Inflammatory macrophage treated with lipopolysaccharide for 1 hour (primary cell): ENCODE measurements around the gene IL1RAP.

Source experiments
- DNase-seq, 2 donors: peaks; one replicate each; pipeline ENCODE4 v3.0.0-alpha.2; 2020 to 2022

Gene IL1RAP

GRCh38 chr3:190543671-190544070 lies 29.8 kb downstream of the IL1RAP start:
- no peak for DNase-seq

GRCh38 chr3:190545191-190545590 lies 31.3 kb downstream of the IL1RAP start:
- no peak for DNase-seq

- DNase-seq, result no peak
Observed at GRCh38 chr3:190546881-190547510, 33.1 kb downstream of the IL1RAP start.

- no peak for DNase-seq
Observed at GRCh38 chr3:190548031-190548656, 34.3 kb downstream of the IL1RAP start.

GRCh38 chr3:190552021-190552420 lies 38.1 kb downstream of the IL1RAP start:
- DNase-seq, result no peak

- no peak for DNase-seq
Observed at GRCh38 chr3:190552969-190553759, 39.3 kb downstream of the IL1RAP start.

GRCh38 chr3:190554197-190554596 lies 40.3 kb downstream of the IL1RAP start:
- DNase-seq, result no peak

GRCh38 chr3:190556351-190556750 lies 42.5 kb downstream of the IL1RAP start:
- DNase-seq, result peak; percentile 83 to 92

- no peak for DNase-seq
Observed at GRCh38 chr3:190557296-190557695, 43.4 kb downstream of the IL1RAP start.

- no peak for DNase-seq
Observed at GRCh38 chr3:190558316-190558715, 44.4 kb downstream of the IL1RAP start.

- DNase-seq, result peak; percentile 53 to 61
Observed at GRCh38 chr3:190558796-190559195, 44.9 kb downstream of the IL1RAP start.

GRCh38 chr3:190560013-190560895 lies 46.4 kb downstream of the IL1RAP start:
- no peak for DNase-seq

GRCh38 chr3:190562866-190563510 lies 49.1 kb downstream of the IL1RAP start:
- DNase-seq, result no peak

- no peak for DNase-seq
Observed at GRCh38 chr3:190564175-190564574, 50.3 kb downstream of the IL1RAP start.

GRCh38 chr3:190566043-190566933 lies 52.4 kb downstream of the IL1RAP start:
- peak; percentile 98 to 99 for DNase-seq

- no peak for DNase-seq
Observed at GRCh38 chr3:190568036-190568435, 54.2 kb downstream of the IL1RAP start.

GRCh38 chr3:190574473-190574872 lies 60.6 kb downstream of the IL1RAP start:
- no peak for DNase-seq

- peak; percentile 46 to 52 for DNase-seq
Observed at GRCh38 chr3:190575437-190576185, 61.7 kb downstream of the IL1RAP start.

- no peak for DNase-seq
Observed at GRCh38 chr3:190577225-190577624, 63.3 kb downstream of the IL1RAP start.

- no peak for DNase-seq
Observed at GRCh38 chr3:190579514-190580137, 65.7 kb downstream of the IL1RAP start.
